SU-DHL-6 (cell line): ENCODE results near the gene NFIA.

Experiments
- H2AFZ ChIP-seq: fragments of 200-600 bp; sonication (generic); 2 replicates; pipeline ENCODE4 v1.6.1; 2014; ENCODE audit warnings: low read depth, mild to moderate bottlenecking, moderate library complexity, mixed read lengths, antibody characterized with exemption, low read length; ENCODE audit not compliant: severe bottlenecking
- H3F3A ChIP-seq: fragments of 200-600 bp; shearing (Covaris generic); 2 replicates; pipeline ENCODE4 v1.6.0; 2016; ENCODE audit warnings: antibody characterized with exemption, mild to moderate bottlenecking; ENCODE audit not compliant: insufficient read depth
- H3K27ac ChIP-seq: fragments of 200-600 bp; sonication (generic); 2 replicates; pipeline ENCODE4 v1.5.1; 2016; ENCODE audit warnings: low read depth, mild to moderate bottlenecking, low read length, moderate library complexity, mixed read lengths
- H3K27me3 ChIP-seq: fragments of 200-600 bp; sonication (generic), shearing (Covaris generic); 2 replicates; pipeline ENCODE4 v1.6.0; 2014; ENCODE audit warnings: mild to moderate bottlenecking, low read length
- H3K36me3 ChIP-seq: fragments of 200-600 bp; sonication (generic); 2 replicates; pipeline ENCODE4 v1.6.1; 2014; ENCODE audit warnings: mild to moderate bottlenecking, low read length, mixed read lengths
- H3K4me2 ChIP-seq: fragments of 300-600, 200-600 bp; shearing (Covaris generic), sonication (generic); 2 replicates; pipeline ENCODE4 v1.6.0; 2014; ENCODE audit warnings: low read length, low read depth, mild to moderate bottlenecking; ENCODE audit not compliant: poor library complexity, severe bottlenecking
- H3K4me3 ChIP-seq: fragments of 200-600 bp; sonication (generic); 2 replicates; pipeline ENCODE4 v1.5.1; 2014; ENCODE audit warnings: antibody characterized with exemption, low read length, mild to moderate bottlenecking, mixed read lengths; ENCODE audit not compliant: insufficient read depth, poor library complexity, severe bottlenecking
- H3K79me2 ChIP-seq: fragments of 200-600 bp; sonication (generic); 2 replicates; pipeline ENCODE4 v1.6.1; 2014; ENCODE audit warnings: mild to moderate bottlenecking, low read length, moderate library complexity; ENCODE audit not compliant: insufficient read depth
- H3K9ac ChIP-seq: fragments of 200-600 bp; sonication (generic); 2 replicates; pipeline ENCODE4 v1.7.0; 2014; ENCODE audit warnings: mild to moderate bottlenecking, low read length
- H3K9me2 ChIP-seq: fragments of 200-600 bp; sonication (generic); replicated peaks from 2 replicates; pipeline ENCODE4 v1.6.1; 2014; ENCODE audit warnings: low read length; ENCODE audit not compliant: insufficient read depth
- H3K9me3 ChIP-seq: fragments of 200-600 bp; sonication (generic); 2 replicates; pipeline ENCODE4 v1.6.1; 2014; ENCODE audit warnings: low read length, mixed read lengths; ENCODE audit not compliant: insufficient read depth
- H4K20me1 ChIP-seq: fragments of 200-600 bp; sonication (generic); 2 replicates; pipeline ENCODE4 v1.6.1; 2014; ENCODE audit warnings: low read depth, mild to moderate bottlenecking, antibody characterized with exemption, low read length, moderate library complexity, mixed read lengths
- CTCF ChIP-seq: fragments of 200-600 bp; sonication (generic); IDR thresholded peaks from one replicate; pipeline ENCODE4 v1.5.1; 2017; ENCODE audit warnings: antibody characterized with exemption, mild to moderate bottlenecking, low read length, moderate library complexity; ENCODE audit not compliant: insufficient read depth, poor library complexity, severe bottlenecking
- EZH2phosphoT487 ChIP-seq: fragments of 200-600 bp; sonication (generic), shearing (Covaris generic); conservative IDR thresholded peaks from 2 replicates; pipeline ENCODE4 v1.6.1; 2018; ENCODE audit warnings: mild to moderate bottlenecking, antibody characterized with exemption, low read length, moderate library complexity, mixed read lengths

The NFIA gene

GRCh38 chr1:61403679-61404596 is 321.6 kb downstream of the NFIA start:
- H3F3A ChIP-seq = no peaks in the 10 kb centered on the region
- H3K9ac ChIP-seq = no peak overlapping the region
- no peak overlapping the region for H3K27ac ChIP-seq
- H3K79me2 ChIP-seq = no peaks in the 10 kb centered on the region
- TF ChIP-seq CTCF (no peak), EZH2phosphoT487 (no peak)
- H3K9me3 ChIP-seq = no peaks in the 10 kb centered on the region
- no peaks in the 10 kb centered on the region for H3K9me2 ChIP-seq
- H2AFZ ChIP-seq = no peak overlapping the region
- H3K36me3 ChIP-seq = no peaks in the 10 kb centered on the region
- no peaks in the 10 kb centered on the region for H3K27me3 ChIP-seq
- H3K4me2 ChIP-seq = no peak overlapping the region
- no peaks in the 10 kb centered on the region for H4K20me1 ChIP-seq
- H3K4me3 ChIP-seq = no peak overlapping the region

- H3K36me3 ChIP-seq = no peaks in the 10 kb centered on the region
- H3K4me2 ChIP-seq = no peak overlapping the region
- H3K4me3 ChIP-seq = no peak overlapping the region
- no peak overlapping the region for H2AFZ ChIP-seq
- no peaks in the 10 kb centered on the region for H3K9me3 ChIP-seq
- no peak overlapping the region for H3K9ac ChIP-seq
- H3K79me2 ChIP-seq = no peaks in the 10 kb centered on the region
- TF ChIP-seq CTCF = no peak
- no peak for TF ChIP-seq EZH2phosphoT487
- H3F3A ChIP-seq = no peaks in the 10 kb centered on the region
- no peaks in the 10 kb centered on the region for H4K20me1 ChIP-seq
- no peaks in the 10 kb centered on the region for H3K27me3 ChIP-seq
- H3K27ac ChIP-seq = no peak overlapping the region
- H3K9me2 ChIP-seq = no peaks in the 10 kb centered on the region
Observed at GRCh38 chr1:61404597-61405376, 322.4 kb downstream of the NFIA start.

- H4K20me1 ChIP-seq = no peaks in the 10 kb centered on the region
- no peaks in the 10 kb centered on the region for H3K36me3 ChIP-seq
- no peaks in the 10 kb centered on the region for H3K27me3 ChIP-seq
- no peak overlapping the region for H2AFZ ChIP-seq
- TF ChIP-seq EZH2phosphoT487 (no peak), CTCF (no peak)
- H3K9ac ChIP-seq = no peak overlapping the region
- no peak overlapping the region for H3K4me2 ChIP-seq
- no peak overlapping the region for H3K27ac ChIP-seq
- no peaks in the 10 kb centered on the region for H3F3A ChIP-seq
- H3K9me3 ChIP-seq = no peaks in the 10 kb centered on the region
- H3K4me3 ChIP-seq = no peak overlapping the region
- H3K9me2 ChIP-seq = no peaks in the 10 kb centered on the region
- no peaks in the 10 kb centered on the region for H3K79me2 ChIP-seq
Observed at GRCh38 chr1:61406467-61406866, 324.1 kb downstream of the NFIA start.
